HepG2 (cell line): Measurements from ENCODE around the gene GSTM2. TPM values are rescaled to one million over a fixed set of nuclear protein-coding genes. Genes with fewer than 3 reads are reported as not detected.

Experiments used
- polyA plus RNA-seq, 8 experiments: library from polyadenylated mRNA; depleted of rRNA in 3 of 8; stranded (reverse) in 7 of 8; unstranded in 1 of 8; fragments of >200 nt; fragmentation: Illumina TruSeq in 4 of 8; extraction: Trizol in 4 of 8; gene quantifications; 2 replicates each; pipeline versions ENCODE4 v1.2.1 to v1.2.3, GENCODE V29; 2011 to 2016; ENCODE audit warnings: low read depth in 4 of 8, missing spikeins in 1 of 8, mixed read lengths in 1 of 8; ENCODE audit not compliant: insufficient read depth in 1 of 8
- total RNA-seq, 5 experiments: library from RNA; depleted of rRNA; stranded (reverse); fragments of >200 nt; fragmentation: Illumina TruSeq; extraction: Trizol; gene quantifications; 2 replicates each; pipeline ENCODE4 v1.2.3, GENCODE V29; 2016; ENCODE audit warnings: low read depth in 1 of 5

The GSTM2 gene
- total and polyA plus RNA-seq, 2 of the 13 experiments (the other 11 are each of a cell fraction or from before 2014, with no cell fraction given), result 7.0 to 15.0 TPM

Other genes with a start within 250 kb of the GSTM2 start
- 169 and 261 TPM in 2 replicates for gene PSMA5, start 241.6 kb upstream of the GSTM2 start, total RNA-seq (2016; rRNA removed; fragmentation: Illumina TruSeq; extraction: Trizol)
- gene PSMA5, start 241.6 kb upstream of the GSTM2 start, polyA plus RNA-seq (2011; rRNA removed), result 116 and 140 TPM in 2 replicates
- 0.24 and 0.25 TPM in 2 replicates for gene SYPL2, start 201.5 kb upstream of the GSTM2 start, total RNA-seq (2016; rRNA removed; fragmentation: Illumina TruSeq; extraction: Trizol)
- 0.17 and 0.35 TPM in 2 replicates for gene SYPL2, start 201.5 kb upstream of the GSTM2 start, polyA plus RNA-seq (2011; rRNA removed)
- gene ATXN7L2, start 184.2 kb upstream of the GSTM2 start, total RNA-seq (2016; rRNA removed; fragmentation: Illumina TruSeq; extraction: Trizol), result 1.3 and 2.7 TPM in 2 replicates
- 2.8 and 3.0 TPM in 2 replicates for gene ATXN7L2, start 184.2 kb upstream of the GSTM2 start, polyA plus RNA-seq (2011; rRNA removed)
- 3.9 and 4.1 TPM in 2 replicates for gene CYB561D1, start 174.0 kb upstream of the GSTM2 start, total RNA-seq (2016; rRNA removed; fragmentation: Illumina TruSeq; extraction: Trizol)
- 3.9 and 4.5 TPM in 2 replicates for gene CYB561D1, start 174.0 kb upstream of the GSTM2 start, polyA plus RNA-seq (2011; rRNA removed)
- 1.00 and 1.3 TPM in 2 replicates for gene AMIGO1, start 158.3 kb upstream of the GSTM2 start, total RNA-seq (2016; rRNA removed; fragmentation: Illumina TruSeq; extraction: Trizol)
- gene AMIGO1, start 158.3 kb upstream of the GSTM2 start, polyA plus RNA-seq (2011; rRNA removed), result 0.40 and 0.85 TPM in 2 replicates
- not detected in 2 replicates for gene GPR61, start 128.2 kb upstream of the GSTM2 start, total RNA-seq (2016; rRNA removed; fragmentation: Illumina TruSeq; extraction: Trizol)
- not detected in 2 replicates for gene GPR61, start 128.2 kb upstream of the GSTM2 start, polyA plus RNA-seq (2011; rRNA removed)
- gene GNAI3, start 119.4 kb upstream of the GSTM2 start, total RNA-seq (2016; rRNA removed; fragmentation: Illumina TruSeq; extraction: Trizol), result 9.0 and 11.0 TPM in 2 replicates
- gene GNAI3, start 119.4 kb upstream of the GSTM2 start, polyA plus RNA-seq (2011; rRNA removed), result 3.2 and 4.3 TPM in 2 replicates
- 0.20 and 0.24 TPM in 2 replicates for gene GNAT2, start 48.4 kb upstream of the GSTM2 start, total RNA-seq (2016; rRNA removed; fragmentation: Illumina TruSeq; extraction: Trizol)
- 0.08 TPM in 1 of 2 replicates, not detected in the other for gene GNAT2, start 48.4 kb upstream of the GSTM2 start, polyA plus RNA-seq (2011; rRNA removed)
- gene AMPD2, start 48.2 kb upstream of the GSTM2 start, total RNA-seq (2016; rRNA removed; fragmentation: Illumina TruSeq; extraction: Trizol), result 35.4 and 62.3 TPM in 2 replicates
- 82.0 and 101 TPM in 2 replicates for gene AMPD2, start 48.2 kb upstream of the GSTM2 start, polyA plus RNA-seq (2011; rRNA removed)
- 25.3 and 30.6 TPM in 2 replicates for gene GSTM4, start 12.0 kb upstream of the GSTM2 start, total RNA-seq (2016; rRNA removed; fragmentation: Illumina TruSeq; extraction: Trizol)
- gene GSTM4, start 12.0 kb upstream of the GSTM2 start, polyA plus RNA-seq (2011; rRNA removed), result 36.7 and 40.8 TPM in 2 replicates
- not detected in 2 replicates for gene GSTM1, start 19.8 kb downstream of the GSTM2 start, total RNA-seq (2016; rRNA removed; fragmentation: Illumina TruSeq; extraction: Trizol)
- 0.42 and 0.55 TPM in 2 replicates for gene GSTM1, start 19.8 kb downstream of the GSTM2 start, polyA plus RNA-seq (2011; rRNA removed)
- not detected in 2 replicates for gene GSTM5, start 44.2 kb downstream of the GSTM2 start, total RNA-seq (2016; rRNA removed; fragmentation: Illumina TruSeq; extraction: Trizol)
- gene GSTM5, start 44.2 kb downstream of the GSTM2 start, polyA plus RNA-seq (2011; rRNA removed), result not detected in 2 replicates
- 127 and 150 TPM in 2 replicates for gene GSTM3, start 73.0 kb downstream of the GSTM2 start, total RNA-seq (2016; rRNA removed; fragmentation: Illumina TruSeq; extraction: Trizol)
- gene GSTM3, start 73.0 kb downstream of the GSTM2 start, polyA plus RNA-seq (2011; rRNA removed), result 124 and 142 TPM in 2 replicates
- 7.6 and 18.2 TPM in 2 replicates for gene EPS8L3, start 95.9 kb downstream of the GSTM2 start, total RNA-seq (2016; rRNA removed; fragmentation: Illumina TruSeq; extraction: Trizol)
- 106 and 127 TPM in 2 replicates for gene EPS8L3, start 95.9 kb downstream of the GSTM2 start, polyA plus RNA-seq (2011; rRNA removed)
- 1.9 and 4.6 TPM in 2 replicates for gene CSF1, start 242.8 kb downstream of the GSTM2 start, total RNA-seq (2016; rRNA removed; fragmentation: Illumina TruSeq; extraction: Trizol)
- gene CSF1, start 242.8 kb downstream of the GSTM2 start, polyA plus RNA-seq (2011; rRNA removed), result 13.3 and 21.0 TPM in 2 replicates